Measurements from ENCODE around the gene BPIFB4.
"Not testable (repeated sequence)": the region's sequence is repeated elsewhere in the genome, so short reads cannot be mapped to it uniquely, and the experiment has no call there.

Gene BPIFB4

GRCh38 chr20:33091147-33091546 is 11.7 kb downstream of the BPIFB4 start:
- DNase-seq = no peak

- no peak for DNase-seq
Observed at GRCh38 chr20:33091693-33092092, 12.2 kb downstream of the BPIFB4 start.

DNA sequence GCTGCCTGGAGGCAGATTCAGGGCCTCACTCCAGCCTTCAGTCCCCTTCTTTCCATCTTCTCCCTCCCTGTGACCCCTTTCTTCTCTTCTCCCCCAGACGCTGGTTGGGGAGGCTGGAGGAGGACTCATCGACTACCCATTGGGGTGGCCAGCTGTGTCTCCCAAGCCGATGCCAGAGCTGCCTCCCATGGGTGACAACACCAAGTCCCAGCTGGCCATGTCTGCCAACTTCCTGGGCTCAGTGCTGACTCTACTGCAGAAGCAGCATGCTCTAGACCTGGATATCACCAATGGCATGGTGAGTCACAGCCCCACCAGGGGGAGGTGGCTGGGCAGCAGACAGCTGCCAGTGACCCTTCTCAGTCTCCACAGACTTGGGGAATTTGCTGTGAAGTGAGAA is 12.9 kb downstream of the BPIFB4 start:
- no peak for DNase-seq

DNA sequence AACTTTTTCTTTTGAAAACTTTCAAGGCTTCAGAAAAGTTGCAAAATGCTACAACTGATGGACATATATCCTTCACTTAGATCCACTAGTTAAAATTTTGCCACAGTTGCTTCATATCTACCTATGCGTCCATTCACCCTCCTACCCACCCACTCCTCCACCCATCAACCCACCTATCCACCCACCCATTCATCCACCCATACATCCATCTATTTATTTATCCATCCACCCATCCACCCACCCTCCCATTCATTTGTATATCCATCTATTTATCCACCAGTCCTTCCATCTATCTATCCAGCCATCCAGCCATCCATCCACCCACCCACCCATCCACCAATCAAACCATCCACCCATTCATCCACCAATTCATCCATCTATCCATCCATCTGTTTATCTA is 13.6 kb downstream of the BPIFB4 start:
- DNase-seq = no peak

GRCh38 chr20:33093582-33093981 is 14.1 kb downstream of the BPIFB4 start:
- no peak for DNase-seq

- DNase-seq = no peak
Observed at GRCh38 chr20:33095249-33095648, 15.8 kb downstream of the BPIFB4 start.

DNA sequence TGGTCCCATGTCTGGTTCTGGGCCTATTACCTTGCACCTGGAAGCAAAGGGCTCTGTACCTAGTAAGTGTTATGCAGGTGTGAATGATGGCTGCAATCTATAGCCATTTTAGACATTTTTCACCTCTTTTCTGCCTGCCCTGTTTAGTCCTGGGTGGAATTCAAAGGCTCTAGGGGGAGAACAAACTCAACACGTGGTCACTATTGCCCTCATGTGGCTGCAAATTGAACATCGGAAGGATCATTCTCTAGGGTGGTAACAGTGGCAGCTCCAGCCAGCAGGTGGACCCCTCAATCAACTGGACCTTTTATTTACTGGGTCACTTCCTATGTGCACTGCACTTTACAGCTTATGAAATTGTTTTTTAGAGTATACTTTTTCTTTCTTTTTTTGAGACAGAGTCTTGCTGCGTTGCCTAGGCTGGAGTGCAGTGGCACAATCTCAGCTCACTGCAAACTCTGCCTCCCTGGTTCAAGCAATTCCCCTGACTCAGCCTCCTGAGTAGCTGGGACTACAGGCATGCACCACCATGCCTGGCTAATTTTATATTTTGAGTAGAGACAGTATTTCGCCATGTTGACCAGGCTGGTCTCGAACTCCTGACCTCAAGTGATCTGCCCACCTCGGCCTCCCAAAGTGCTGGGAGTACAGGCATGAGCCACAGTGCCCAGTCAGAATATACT is 16.6 kb downstream of the BPIFB4 start:
- peak; percentile 55 to 68 (median 63) for DNase-seq

- no peak for DNase-seq
Observed at GRCh38 chr20:33097001-33097400, 17.6 kb downstream of the BPIFB4 start.

GRCh38 chr20:33099843-33100538 is 20.5 kb downstream of the BPIFB4 start:
- DNase-seq = no peak

GRCh38 chr20:33103556-33103955 is 24.1 kb downstream of the BPIFB4 start:
- DNase-seq = no peak

- DNase-seq = no peak
Observed at GRCh38 chr20:33104336-33104735, 24.9 kb downstream of the BPIFB4 start.

DNA sequence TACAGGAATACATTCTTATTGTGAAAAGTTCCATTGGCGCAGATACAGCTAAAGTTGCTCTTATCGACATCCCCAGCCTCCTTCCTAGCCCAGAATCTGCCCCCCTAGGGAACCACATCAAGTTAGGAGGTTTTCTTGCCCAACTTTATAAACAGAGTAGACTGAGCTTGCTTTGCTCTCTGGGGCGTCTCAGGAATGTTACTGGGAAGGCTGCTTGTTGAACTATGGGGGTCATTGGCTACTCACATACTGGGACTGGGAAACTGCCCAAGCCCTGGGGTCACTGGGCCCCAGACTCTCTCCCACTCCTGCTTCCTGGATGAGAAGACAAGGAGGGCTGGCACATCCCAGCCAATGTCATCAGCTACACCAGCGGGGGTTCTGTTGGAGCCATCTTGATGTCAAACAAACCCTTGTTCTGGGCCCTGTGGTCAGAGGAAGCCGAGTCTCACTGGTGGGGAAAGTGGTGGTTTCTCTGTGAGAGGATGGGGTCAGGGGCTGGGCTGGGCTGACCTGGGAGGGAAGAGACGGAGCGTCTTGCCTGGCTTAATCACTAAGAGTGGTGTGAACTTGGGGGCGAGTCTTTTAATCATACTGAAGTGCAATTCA is 26.0 kb downstream of the BPIFB4 start:
- DNase-seq = no peak

DNA sequence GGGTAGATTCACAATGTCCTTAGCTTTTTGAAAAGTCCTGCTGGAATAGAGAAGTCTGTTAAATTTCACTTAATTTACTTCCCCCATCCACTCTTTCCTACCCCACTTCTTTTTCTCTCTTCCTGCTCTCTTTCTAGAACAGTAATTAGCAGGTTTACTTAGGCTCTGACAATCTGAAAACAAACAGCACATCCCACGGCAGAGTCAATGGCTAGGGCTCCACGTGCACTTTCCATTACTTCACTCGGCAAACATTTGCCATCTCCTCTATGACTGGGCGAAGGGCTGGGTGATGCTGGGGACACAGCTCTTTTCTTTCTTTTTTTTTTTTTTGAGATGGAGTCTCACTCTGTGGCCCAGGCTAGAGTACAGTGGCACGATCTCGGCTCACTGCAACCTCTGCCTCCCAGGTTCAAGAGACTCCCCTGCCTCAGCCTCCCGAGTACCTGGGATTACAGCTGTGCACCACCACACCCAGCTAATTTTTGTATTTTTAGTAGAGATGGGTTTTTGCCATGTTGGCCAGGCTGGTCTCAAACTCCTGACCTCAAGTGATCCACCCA is 26.7 kb downstream of the BPIFB4 start:
- not testable (repeated sequence) for DNase-seq

GRCh38 chr20:33108661-33109060 is 29.2 kb downstream of the BPIFB4 start:
- no peak for DNase-seq

DNA sequence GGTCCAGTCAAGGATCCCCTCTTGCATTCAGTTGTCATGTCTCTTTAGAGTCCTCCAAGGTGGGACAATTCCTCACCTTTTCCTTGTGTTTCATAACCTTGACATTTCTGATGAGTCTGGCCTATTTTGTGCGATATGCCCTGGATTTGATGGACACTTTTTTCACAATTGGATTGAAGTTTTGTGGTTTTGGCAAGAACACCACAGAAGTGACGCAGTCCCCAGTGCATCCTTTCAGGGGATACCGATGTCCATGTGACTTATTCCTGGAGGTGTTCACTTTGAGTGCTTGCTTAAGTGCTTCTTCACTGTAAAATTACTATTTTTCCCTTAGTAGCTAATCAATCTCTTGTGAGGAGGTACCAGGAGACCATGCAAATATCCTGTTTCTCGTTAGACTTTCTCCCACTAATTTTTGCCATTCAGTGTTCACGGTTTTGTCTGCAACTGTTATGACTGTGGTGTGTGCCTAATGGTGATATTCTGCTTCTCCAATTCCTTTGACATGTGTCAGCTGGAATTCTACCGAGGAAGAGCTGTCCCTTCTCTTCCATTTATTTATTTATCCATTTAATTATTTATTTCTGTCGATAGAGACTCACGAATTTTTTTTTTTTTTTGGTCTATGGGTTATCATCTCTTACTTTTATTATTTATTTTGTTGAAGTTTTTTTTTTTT is 30.8 kb downstream of the BPIFB4 start:
- no peak for DNase-seq

DNA sequence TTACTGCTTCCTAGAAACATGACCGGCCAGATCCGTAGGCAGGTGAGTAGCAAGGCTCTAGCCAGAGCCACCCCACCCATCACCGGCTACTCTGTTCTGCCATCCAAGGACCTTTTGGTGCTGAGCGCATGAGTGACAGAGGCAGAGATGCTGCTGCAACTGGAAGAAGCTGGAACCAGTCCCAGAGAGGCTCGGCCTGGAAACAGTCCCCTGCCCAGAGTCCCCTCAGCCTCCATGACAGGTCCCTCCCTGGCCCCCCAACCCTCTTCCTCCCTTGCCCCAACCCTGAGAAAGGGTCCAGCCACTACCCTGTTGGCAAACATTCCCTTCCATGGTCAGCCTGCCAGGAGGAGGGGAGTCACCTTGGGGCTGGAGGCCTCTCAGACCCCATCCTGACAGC is 31.9 kb downstream of the BPIFB4 start:
- DNase-seq = no peak

GRCh38 chr20:33112547-33113386 is 33.3 kb downstream of the BPIFB4 start:
- DNase-seq = no peak

DNA sequence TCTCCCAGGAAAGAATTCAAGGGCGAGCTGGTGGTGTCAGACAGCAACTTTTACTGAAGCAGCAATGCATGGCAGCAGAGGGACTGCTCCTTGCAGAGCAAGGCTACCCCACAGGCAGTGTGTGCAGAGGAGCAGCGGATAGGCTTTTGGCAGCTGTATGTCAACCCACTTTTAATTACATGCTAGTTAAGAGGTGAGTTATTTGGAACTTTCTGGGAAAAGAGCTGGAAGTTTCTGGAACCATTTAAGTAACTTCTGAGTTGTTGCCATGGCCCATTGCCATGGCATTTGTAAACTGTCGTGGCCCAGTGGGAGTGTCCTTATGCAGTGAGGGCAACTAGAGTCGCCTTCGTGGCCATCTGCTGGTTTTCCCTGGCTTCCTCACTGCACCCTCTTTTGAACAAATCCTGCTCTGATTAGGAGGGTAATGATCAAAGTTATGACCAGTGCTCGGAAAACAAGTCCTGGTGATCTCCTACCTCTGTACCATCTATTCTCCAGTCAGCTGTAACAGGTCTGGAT is 34.0 kb downstream of the BPIFB4 start:
- no peak for DNase-seq

- not testable (repeated sequence) for DNase-seq
Observed at GRCh38 chr20:33115501-33115900, 36.1 kb downstream of the BPIFB4 start.

- DNase-seq = peak in 2 of 3 donors; percentile 10 to 22
Observed at GRCh38 chr20:33119725-33120720, 40.6 kb downstream of the BPIFB4 start.

- DNase-seq = no peak
Observed at GRCh38 chr20:33120934-33121333, 41.5 kb downstream of the BPIFB4 start.

All from suppressor macrophage treated with lipopolysaccharide for 1 hour (primary cell).